Hepatocyte (in vitro differentiated cells): ENCODE data around the gene LDLRAD4. TPM values are rescaled to one million over a fixed set of nuclear protein-coding genes. Genes with fewer than 3 reads are reported as not detected.
"Not testable (repeated sequence)": the region's sequence is repeated elsewhere in the genome, so short reads cannot be mapped to it uniquely, and the experiment has no call there.

Source experiments
- DNase-seq: peaks from one replicate; pipeline ENCODE4 v3.0.0-alpha.2; 2016; ENCODE audit warnings: low spot score
- H2AFZ ChIP-seq: fragments of 200-600 bp; sonication (generic); 2 replicates; pipeline ENCODE4 v1.6.0; 2016; ENCODE audit warnings: antibody characterized with exemption, mild to moderate bottlenecking
- H3K27ac ChIP-seq: fragments of 200-600 bp; sonication (generic); 2 replicates; pipeline ENCODE4 v1.5.1; 2016; ENCODE audit warnings: mild to moderate bottlenecking
- H3K27me3 ChIP-seq: fragments of 200-600 bp; sonication (generic); 2 replicates; pipeline ENCODE4 v1.6.1; 2016
- H3K36me3 ChIP-seq: fragments of 200-600 bp; sonication (generic); replicated peaks from 2 replicates; pipeline ENCODE4 v1.5.1; 2016; ENCODE audit warnings: low read depth; ENCODE audit not compliant: insufficient read depth
- H3K4me1 ChIP-seq: fragments of 200-600 bp; sonication (generic); 2 replicates; pipeline ENCODE4 v1.5.1; 2016; ENCODE audit warnings: mild to moderate bottlenecking, moderate library complexity; ENCODE audit not compliant: insufficient read depth
- H3K4me2 ChIP-seq: fragments of 200-600 bp; sonication (generic); 2 replicates; pipeline ENCODE4 v1.6.0; 2016
- H3K4me3 ChIP-seq: fragments of 200-600 bp; sonication (generic); 2 replicates; pipeline ENCODE4 v1.5.1; 2016; ENCODE audit warnings: mild to moderate bottlenecking
- H3K79me2 ChIP-seq: fragments of 200-600 bp; sonication (generic); 2 replicates; pipeline ENCODE4 v1.6.0; 2017; ENCODE audit warnings: mild to moderate bottlenecking
- H3K9me2 ChIP-seq: fragments of 200-600 bp; sonication (generic); replicated peaks from 2 replicates; pipeline ENCODE4 v1.6.0; 2017; ENCODE audit warnings: mild to moderate bottlenecking; ENCODE audit not compliant: insufficient read depth
- H3K9me3 ChIP-seq: fragments of 200-600 bp; sonication (generic); 2 replicates; pipeline ENCODE4 v1.5.1; 2016; ENCODE audit warnings: low read depth, mild to moderate bottlenecking
- H4K20me1 ChIP-seq: fragments of 200-600 bp; sonication (generic); 2 replicates; pipeline ENCODE4 v1.6.0; 2016; ENCODE audit warnings: mild to moderate bottlenecking; ENCODE audit not compliant: insufficient read depth, poor library complexity, severe bottlenecking
- EZH2 ChIP-seq: fragments of 200-600 bp; sonication (generic); IDR thresholded peaks from 2 replicates; pipeline ENCODE4 v1.6.1; 2016; ENCODE audit warnings: antibody characterized with exemption, mild to moderate bottlenecking, borderline replicate concordance
- EZH2phosphoT487 ChIP-seq: fragments of 200-600 bp; sonication (generic); IDR thresholded peaks from one replicate; pipeline ENCODE4 v1.6.1; 2018; ENCODE audit warnings: antibody characterized with exemption, mild to moderate bottlenecking, low read depth, moderate library complexity; ENCODE audit not compliant: unreplicated experiment, severe bottlenecking
- WGBS: methylation state at CpG from one replicate; pipeline ENCODE4 v1.1.6; 2016; ENCODE audit warnings: low lambda C conversion rate; ENCODE audit errors: missing lambda C conversion rate; 5-methylcytosine and 5-hydroxymethylcytosine counted together
- polyA plus RNA-seq: library from polyadenylated mRNA; unstranded; fragments of >200 nt; fragmentation: Nextera tagmentation; extraction: Ambion mirVana; gene quantifications from 2 replicates; pipeline ENCODE4 v1.2.1, GENCODE V29; 2016
- total RNA-seq: library from RNA; depleted of rRNA; stranded (reverse); fragments of >200 nt; gene quantifications from 2 replicates; pipeline ENCODE4 v1.2.3, GENCODE V29; 2014
- TF ChIP-seq, protein P1 (sequence below): fragments of 200-600 bp; sonication (generic); IDR thresholded peaks from 2 replicates; pipeline ENCODE4 v1.5.1; 2016; ENCODE audit warnings: antibody characterized with exemption, mild to moderate bottlenecking; ENCODE audit not compliant: poor library complexity

The LDLRAD4 gene
- total and polyA plus RNA-seq, 2 experiments from 2014 or later, result 15.1 to 29.0 TPM

DNA sequence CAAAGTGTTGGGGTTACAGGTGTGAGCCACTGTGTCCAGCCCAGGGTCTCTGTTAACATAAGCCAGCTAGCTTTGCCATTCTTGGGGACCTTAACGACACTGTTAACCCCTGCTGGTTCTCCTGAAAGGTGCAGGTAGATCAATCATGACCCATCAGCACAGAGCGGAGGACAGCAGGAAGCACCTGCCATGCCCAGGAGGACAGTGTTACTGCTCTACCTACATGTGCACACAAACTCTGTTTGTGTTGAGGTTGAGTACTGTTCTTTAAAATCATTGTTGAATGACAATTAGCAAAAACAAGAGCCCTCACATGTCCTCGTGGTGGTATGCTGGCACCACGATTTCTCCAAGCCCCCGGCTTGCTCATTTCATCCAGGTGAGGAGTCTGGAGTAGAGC lies 386.9 kb downstream of the LDLRAD4 start:
- H3K79me2 ChIP-seq, result no peaks in the 10 kb centered on the region
- no peaks in the 10 kb centered on the region for H3K9me2 ChIP-seq
- no peak overlapping the region for H2AFZ ChIP-seq
- H3K4me3 ChIP-seq, result no peak overlapping the region
- DNase-seq, result no peak
- peaks cover 17% of the 10 kb centered on the region for H3K4me1 ChIP-seq
- no peaks in the 10 kb centered on the region for H3K27me3 ChIP-seq
- H3K36me3 ChIP-seq, result no peaks in the 10 kb centered on the region
- TF ChIP-seq, protein P1, sequence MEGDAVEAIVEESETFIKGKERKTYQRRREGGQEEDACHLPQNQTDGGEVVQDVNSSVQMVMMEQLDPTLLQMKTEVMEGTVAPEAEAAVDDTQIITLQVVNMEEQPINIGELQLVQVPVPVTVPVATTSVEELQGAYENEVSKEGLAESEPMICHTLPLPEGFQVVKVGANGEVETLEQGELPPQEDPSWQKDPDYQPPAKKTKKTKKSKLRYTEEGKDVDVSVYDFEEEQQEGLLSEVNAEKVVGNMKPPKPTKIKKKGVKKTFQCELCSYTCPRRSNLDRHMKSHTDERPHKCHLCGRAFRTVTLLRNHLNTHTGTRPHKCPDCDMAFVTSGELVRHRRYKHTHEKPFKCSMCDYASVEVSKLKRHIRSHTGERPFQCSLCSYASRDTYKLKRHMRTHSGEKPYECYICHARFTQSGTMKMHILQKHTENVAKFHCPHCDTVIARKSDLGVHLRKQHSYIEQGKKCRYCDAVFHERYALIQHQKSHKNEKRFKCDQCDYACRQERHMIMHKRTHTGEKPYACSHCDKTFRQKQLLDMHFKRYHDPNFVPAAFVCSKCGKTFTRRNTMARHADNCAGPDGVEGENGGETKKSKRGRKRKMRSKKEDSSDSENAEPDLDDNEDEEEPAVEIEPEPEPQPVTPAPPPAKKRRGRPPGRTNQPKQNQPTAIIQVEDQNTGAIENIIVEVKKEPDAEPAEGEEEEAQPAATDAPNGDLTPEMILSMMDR, result no peak
- TF ChIP-seq EZH2phosphoT487 (no peak), EZH2 (no peak)
- peak overlapping the region; percentile 12 for H3K4me2 ChIP-seq
- H3K27ac ChIP-seq, result peak overlapping the region; percentile 82
- H4K20me1 ChIP-seq, result no peaks in the 10 kb centered on the region
- H3K9me3 ChIP-seq, result no peaks in the 10 kb centered on the region
- 84% methylated on average over 5 of the region's 5 CpGs for WGBS

DNA sequence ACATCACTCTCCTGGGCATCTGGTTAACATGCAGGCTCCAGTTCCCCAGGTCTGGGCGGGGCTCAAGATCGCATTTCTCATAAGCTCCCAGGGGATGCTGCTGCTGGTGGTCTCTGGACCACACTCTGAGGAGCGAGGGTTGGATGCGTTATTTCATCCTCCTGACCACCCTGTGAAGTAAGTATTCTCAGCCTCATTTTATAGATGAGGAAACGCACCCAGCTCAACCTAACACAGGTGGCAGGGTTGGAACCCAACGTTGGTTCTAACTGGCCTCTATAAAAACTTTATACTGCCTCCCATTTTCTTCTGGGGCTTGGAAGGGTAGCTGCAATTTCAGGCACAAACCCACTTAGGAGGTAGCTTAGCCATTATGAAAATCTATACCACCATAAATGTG lies 387.3 kb downstream of the LDLRAD4 start:
- no peaks in the 10 kb centered on the region for H3K79me2 ChIP-seq
- H3K9me3 ChIP-seq, result no peaks in the 10 kb centered on the region
- no peaks in the 10 kb centered on the region for H3K36me3 ChIP-seq
- H3K4me3 ChIP-seq, result no peak overlapping the region
- TF ChIP-seq EZH2, result no peak
- TF ChIP-seq EZH2phosphoT487, result no peak
- TF ChIP-seq, protein P1, result no peak
- no peaks in the 10 kb centered on the region for H3K27me3 ChIP-seq
- DNase-seq, result no peak
- H2AFZ ChIP-seq, result no peak overlapping the region
- no peaks in the 10 kb centered on the region for H4K20me1 ChIP-seq
- H3K4me1 ChIP-seq, result peaks cover 21% of the 10 kb centered on the region
- H3K4me2 ChIP-seq, result peak overlapping the region; percentile 12
- H3K27ac ChIP-seq, result peak overlapping the region; percentile 82
- no peaks in the 10 kb centered on the region for H3K9me2 ChIP-seq
- WGBS, result 43% methylated on average over 6 of the region's 6 CpGs

DNA sequence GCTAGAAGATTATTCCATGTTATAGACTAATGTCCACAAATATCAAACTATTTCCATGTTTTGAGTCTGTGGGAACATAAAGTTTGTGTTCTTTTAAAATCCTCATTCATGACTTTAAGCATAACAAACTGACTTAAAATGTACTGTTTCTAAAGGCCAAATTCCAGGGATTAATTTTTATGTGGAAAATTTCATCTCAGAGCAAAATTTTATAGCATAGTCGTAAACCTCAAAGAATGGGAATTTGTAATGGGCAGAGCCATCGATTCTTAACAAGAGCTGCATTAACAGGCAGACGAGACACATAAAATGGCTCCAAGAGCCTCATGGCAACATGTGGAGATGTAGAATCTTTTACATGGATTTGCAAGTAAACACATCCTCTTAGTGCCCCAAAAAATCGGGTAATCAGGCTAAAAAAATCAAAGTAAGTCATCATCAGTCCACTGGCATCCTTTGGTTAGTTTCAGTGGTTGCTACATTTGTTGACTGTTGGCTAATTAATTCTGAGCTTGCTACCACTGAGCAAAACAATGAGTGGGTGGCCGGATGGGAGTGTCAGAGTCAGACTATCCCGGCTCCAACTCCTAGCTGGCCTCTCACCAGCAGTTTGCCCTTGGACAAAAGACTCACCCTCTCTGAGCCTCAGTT lies 388.2 kb downstream of the LDLRAD4 start:
- TF ChIP-seq, protein P1, result no peak
- peak; percentile 82 for TF ChIP-seq EZH2phosphoT487
- H3K79me2 ChIP-seq, result no peaks in the 10 kb centered on the region
- peaks cover 30% of the 10 kb centered on the region for H3K4me1 ChIP-seq
- H3K4me2 ChIP-seq, result no peak overlapping the region
- H4K20me1 ChIP-seq, result no peaks in the 10 kb centered on the region
- H3K27ac ChIP-seq, result peak overlapping the region; percentile 82
- H2AFZ ChIP-seq, result no peak overlapping the region
- H3K9me2 ChIP-seq, result no peaks in the 10 kb centered on the region
- no peaks in the 10 kb centered on the region for H3K36me3 ChIP-seq
- DNase-seq, result peak; percentile 45
- H3K27me3 ChIP-seq, result peaks cover 5% of the 10 kb centered on the region
- no peak overlapping the region for H3K4me3 ChIP-seq
- WGBS, result 31% methylated on average over 6 of the region's 6 CpGs
- H3K9me3 ChIP-seq, result no peaks in the 10 kb centered on the region

DNA sequence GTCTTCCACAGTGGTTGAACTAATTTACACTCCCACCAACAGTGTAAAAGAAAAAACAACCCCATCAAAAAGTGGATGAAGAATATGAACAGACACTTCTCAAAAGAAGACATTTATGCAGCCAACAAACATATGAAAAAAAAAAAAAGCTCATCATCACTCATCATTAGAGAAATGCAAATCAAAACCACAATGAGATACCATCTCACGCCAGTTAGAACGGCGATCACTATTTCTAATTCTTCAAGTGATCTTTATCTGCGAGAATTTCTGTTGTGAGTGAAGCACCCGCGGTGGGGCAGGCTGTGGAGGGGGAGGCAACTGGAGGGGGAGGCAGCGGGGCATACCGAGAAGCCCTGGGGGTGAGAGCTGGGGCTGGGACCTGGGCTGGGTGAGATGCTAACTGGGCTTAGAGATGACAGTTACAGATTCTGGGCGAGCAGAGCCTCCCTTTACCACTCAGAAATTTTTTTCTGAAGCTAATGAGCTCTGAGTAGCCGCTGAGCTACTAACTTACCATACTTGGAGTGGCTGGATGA lies 389.5 kb downstream of the LDLRAD4 start:
- 87% methylated on average over 10 of the region's 10 CpGs for WGBS
- not testable (repeated sequence) for H3K27ac ChIP-seq, H3K79me2 ChIP-seq, H3K9me2 ChIP-seq, DNase-seq, H2AFZ ChIP-seq, H3K36me3 ChIP-seq, H3K9me3 ChIP-seq, H3K4me2 ChIP-seq, H4K20me1 ChIP-seq, H3K4me3 ChIP-seq
- Histone ChIP-seq H3K4me1 (peaks cover 34% of the 10 kb centered on the region), H3K27me3 (peaks cover 15% of the 10 kb centered on the region)
